NCI-H345 treated with DMSO at 0.1 percent for 48 hours (cell line): Measurements from ENCODE around the gene IQSEC3.
"Not testable (repeated sequence)": the region's sequence is repeated elsewhere in the genome, so short reads cannot be mapped to it uniquely, and the experiment has no call there.

Experiments used
- DNase-seq: peaks from one replicate; lab custom pipeline; 2025; ENCODE audit not compliant: unreplicated experiment; lab: John Stamatoyannopoulos, UW

The IQSEC3 gene

GRCh38 chr12:177336-177979 is 110.9 kb downstream of the IQSEC3 start:
- DNase-seq, result no peak

GRCh38 chr12:177980-178828 is 111.6 kb downstream of the IQSEC3 start:
- DNase-seq, result no peak

- no peak for DNase-seq
Measured at GRCh38 chr12:178829-179109, 112.2 kb downstream of the IQSEC3 start.

GRCh38 chr12:179131-179884 is 112.7 kb downstream of the IQSEC3 start:
- peak; percentile 70 for DNase-seq

GRCh38 chr12:179885-180284 is 113.3 kb downstream of the IQSEC3 start:
- no peak for DNase-seq

- no peak for DNase-seq
Measured at GRCh38 chr12:180445-180844, 113.9 kb downstream of the IQSEC3 start.

- no peak for DNase-seq
Measured at GRCh38 chr12:181921-182320, 115.4 kb downstream of the IQSEC3 start.

GRCh38 chr12:182381-182892 is 115.9 kb downstream of the IQSEC3 start:
- DNase-seq, result no peak

- no peak for DNase-seq
Measured at GRCh38 chr12:184811-185575, 118.4 kb downstream of the IQSEC3 start.

GRCh38 chr12:185576-185955 is 119.0 kb downstream of the IQSEC3 start:
- DNase-seq, result no peak

- DNase-seq, result no peak
Measured at GRCh38 chr12:186006-186625, 119.5 kb downstream of the IQSEC3 start.

GRCh38 chr12:187986-188909 is 121.7 kb downstream of the IQSEC3 start:
- not testable (repeated sequence) for DNase-seq

GRCh38 chr12:188910-189621 is 122.5 kb downstream of the IQSEC3 start:
- DNase-seq, result no peak

- no peak for DNase-seq
Measured at GRCh38 chr12:189622-189962, 123.0 kb downstream of the IQSEC3 start.

- no peak for DNase-seq
Measured at GRCh38 chr12:190881-191280, 124.3 kb downstream of the IQSEC3 start.

GRCh38 chr12:191541-191940 is 125.0 kb downstream of the IQSEC3 start:
- no peak for DNase-seq

- DNase-seq, result no peak
Measured at GRCh38 chr12:193261-193660, 126.7 kb downstream of the IQSEC3 start.

GRCh38 chr12:194276-194675 is 127.7 kb downstream of the IQSEC3 start:
- DNase-seq, result no peak

- no peak for DNase-seq
Measured at GRCh38 chr12:195156-195555, 128.6 kb downstream of the IQSEC3 start.
